GM12801 (cell line): ENCODE measurements around the gene SCARF2.

Experiments
- TF ChIP-seq, protein P1 (sequence below): IDR thresholded peaks from one replicate; pipeline ENCODE4 v1.5.1; 2011; ENCODE audit warnings: control low read depth; ENCODE audit not compliant: insufficient read length; ENCODE audit errors: extremely low read depth

SCARF2 gene

DNA sequence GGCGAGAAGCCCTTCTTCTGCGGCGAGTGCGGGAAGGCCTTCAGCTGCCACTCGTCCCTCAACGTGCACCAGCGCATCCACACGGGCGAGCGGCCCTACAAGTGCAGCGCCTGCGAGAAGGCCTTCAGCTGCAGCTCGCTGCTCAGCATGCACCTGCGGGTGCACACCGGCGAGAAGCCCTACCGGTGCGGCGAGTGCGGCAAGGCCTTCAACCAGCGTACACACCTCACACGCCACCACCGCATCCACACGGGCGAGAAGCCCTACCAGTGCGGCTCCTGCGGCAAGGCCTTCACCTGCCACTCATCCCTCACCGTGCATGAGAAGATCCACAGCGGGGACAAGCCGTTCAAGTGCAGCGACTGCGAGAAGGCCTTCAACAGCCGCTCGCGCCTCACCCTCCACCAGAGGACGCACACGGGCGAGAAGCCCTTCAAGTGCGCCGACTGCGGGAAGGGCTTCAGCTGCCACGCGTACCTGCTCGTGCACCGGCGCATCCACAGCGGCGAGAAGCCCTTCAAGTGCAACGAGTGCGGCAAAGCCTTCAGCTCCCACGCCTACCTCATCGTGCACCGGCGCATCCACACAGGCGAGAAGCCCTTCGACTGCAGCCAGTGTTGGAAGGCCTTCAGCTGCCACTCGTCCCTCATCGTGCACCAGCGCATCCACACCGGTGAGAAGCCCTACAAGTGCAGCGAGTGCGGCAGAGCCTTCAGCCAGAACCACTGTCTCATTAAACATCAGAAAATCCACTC, 31.5 kb downstream of the SCARF2 start:
- TF ChIP-seq, protein P1, sequence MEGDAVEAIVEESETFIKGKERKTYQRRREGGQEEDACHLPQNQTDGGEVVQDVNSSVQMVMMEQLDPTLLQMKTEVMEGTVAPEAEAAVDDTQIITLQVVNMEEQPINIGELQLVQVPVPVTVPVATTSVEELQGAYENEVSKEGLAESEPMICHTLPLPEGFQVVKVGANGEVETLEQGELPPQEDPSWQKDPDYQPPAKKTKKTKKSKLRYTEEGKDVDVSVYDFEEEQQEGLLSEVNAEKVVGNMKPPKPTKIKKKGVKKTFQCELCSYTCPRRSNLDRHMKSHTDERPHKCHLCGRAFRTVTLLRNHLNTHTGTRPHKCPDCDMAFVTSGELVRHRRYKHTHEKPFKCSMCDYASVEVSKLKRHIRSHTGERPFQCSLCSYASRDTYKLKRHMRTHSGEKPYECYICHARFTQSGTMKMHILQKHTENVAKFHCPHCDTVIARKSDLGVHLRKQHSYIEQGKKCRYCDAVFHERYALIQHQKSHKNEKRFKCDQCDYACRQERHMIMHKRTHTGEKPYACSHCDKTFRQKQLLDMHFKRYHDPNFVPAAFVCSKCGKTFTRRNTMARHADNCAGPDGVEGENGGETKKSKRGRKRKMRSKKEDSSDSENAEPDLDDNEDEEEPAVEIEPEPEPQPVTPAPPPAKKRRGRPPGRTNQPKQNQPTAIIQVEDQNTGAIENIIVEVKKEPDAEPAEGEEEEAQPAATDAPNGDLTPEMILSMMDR, result no peak

DNA sequence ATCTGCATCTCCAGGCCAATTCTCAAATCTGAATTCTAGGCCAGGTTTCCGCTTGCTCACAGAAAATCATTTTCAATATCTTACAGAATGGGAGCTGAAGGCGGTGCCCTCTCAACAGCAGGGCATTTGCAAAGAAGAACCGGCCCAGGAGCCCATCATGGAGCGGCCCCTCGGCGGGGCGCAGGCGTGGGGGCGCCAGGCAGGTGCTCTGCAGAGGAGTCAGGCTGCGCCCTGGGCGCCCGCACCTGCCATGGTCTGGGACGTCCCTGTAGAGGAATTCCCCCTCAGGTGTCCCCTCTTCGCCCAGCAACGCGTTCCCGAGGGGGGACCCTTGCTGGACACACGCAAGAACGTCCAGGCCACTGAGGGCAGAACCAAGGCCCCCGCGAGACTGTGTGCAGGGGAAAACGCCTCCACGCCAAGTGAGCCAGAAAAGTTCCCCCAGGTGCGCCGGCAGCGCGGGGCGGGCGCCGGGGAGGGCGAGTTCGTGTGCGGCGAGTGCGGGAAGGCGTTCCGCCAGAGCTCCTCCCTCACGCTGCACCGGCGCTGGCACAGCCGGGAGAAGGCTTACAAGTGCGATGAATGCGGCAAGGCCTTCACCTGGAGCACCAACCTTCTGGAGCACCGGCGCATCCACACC, 32.2 kb downstream of the SCARF2 start:
- TF ChIP-seq, protein P1, result no peak

DNA sequence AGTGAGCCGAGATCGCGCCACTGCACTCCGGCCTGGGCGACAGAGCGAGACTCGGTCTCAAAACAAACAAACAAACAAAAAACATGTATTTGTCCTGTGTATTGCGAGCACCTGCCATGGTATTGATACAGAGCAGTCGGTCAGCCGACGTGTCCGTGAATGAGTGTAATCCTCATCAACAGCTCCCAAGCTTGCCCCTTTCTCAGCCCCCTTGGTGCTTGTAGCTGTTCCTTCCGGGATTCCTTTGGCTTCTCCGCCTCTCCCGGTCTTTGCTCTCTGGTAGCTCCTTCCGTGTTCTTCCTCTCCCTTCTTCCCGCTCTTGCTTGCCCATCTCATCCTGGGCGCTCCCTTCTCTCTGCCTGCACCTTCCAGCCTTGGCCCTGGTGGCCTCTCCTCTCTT, 32.7 kb downstream of the SCARF2 start:
- TF ChIP-seq, protein P1, result no peak

DNA sequence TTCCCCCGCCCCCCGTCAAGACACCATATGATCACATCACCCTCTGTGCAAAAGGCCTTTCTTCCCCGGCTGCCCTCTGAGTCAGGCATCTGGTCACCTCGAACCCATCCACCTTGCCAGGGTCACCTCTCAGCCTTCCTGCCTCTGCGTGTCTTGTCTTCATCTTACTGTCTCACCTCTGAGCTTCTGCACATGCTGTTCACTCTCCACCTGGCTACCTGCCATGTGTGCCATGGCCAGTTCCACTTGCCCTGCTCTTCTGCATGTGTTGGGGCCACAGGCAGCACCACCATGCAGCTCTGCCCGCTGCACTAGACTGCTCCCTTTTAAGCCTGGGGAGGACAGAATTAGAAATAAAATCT, 33.9 kb downstream of the SCARF2 start:
- TF ChIP-seq, protein P1, result no peak

DNA sequence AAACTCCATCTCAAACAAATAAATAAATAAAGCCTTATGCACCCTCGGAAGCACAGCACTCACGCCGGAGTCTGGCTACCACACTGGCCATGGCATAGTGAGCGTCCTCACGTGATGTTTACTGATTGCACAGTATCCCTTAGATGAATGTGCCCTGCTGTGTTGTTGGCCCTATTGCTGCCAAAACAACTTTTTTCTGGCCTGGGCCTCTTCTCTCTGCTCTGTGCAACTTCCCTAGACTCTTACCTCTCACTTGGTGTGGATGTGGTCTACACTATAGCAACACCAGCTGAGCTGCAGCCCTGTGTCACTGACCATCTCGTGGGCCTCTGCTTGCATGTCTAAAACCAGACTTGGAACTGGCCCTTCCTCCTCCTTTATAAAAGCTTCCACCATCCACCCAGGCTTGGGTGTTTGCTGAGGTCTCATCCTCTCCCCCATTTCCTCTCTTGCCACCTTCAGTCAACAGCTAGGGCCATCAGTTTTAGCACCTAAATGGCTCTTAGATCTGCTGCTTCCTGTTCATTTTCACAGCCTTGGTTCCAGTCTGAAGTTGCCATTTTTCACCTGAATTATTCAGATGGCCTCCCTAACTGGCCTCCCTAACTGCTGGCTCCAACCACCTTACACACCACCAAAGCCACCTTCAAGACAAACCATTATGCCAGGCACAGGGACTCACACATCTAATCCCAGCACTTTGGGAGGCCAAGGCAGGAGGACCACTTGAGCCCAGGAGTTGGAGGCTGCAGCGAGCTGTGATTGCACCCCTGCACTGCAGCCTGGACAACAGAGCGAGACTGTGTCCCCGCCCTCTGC, 34.5 kb downstream of the SCARF2 start:
- TF ChIP-seq, protein P1, result no peak

DNA sequence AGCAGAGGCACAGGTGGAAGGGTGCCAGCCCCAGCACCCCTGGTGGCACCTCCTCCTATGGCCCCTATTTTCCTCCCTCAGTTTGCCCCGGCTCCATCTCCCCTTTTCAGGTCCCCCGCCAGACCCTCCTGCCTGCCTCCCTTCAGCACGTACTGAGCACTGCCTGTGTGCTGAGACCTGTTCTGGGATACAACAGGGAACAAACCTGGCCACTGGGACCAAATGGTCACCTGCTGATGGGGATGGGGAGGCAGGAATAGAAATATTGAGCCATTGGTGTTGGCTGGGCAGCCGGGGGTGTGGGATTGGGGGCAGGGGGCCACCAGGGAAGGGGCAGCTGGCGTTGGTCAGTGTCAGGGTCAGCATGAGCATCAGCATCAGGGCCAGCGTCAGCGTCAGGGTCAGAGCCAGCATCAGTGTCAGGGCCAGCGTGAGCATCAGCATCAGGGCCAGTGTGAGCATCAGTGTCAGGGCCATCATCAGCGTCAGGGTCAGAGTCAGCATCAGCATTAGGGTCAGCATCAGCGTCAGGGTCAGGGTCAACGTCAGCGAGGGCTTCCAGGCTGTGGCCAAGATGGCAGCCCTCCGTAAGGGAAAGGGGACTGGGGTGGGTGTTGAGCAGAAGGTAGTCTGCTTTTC, 36.1 kb downstream of the SCARF2 start:
- TF ChIP-seq, protein P1, result no peak
